Glomerular visceral epithelial cell (primary cell): Measurements from ENCODE around the gene PID1.
"Not testable (repeated sequence)": the region's sequence is repeated elsewhere in the genome, so short reads cannot be mapped to it uniquely, and the experiment has no call there.

Experiments
- DNase-seq: peaks from one replicate; pipeline ENCODE4 v3.0.0-alpha.2; 2016; ENCODE audit errors: extremely low spot score

PID1 gene

GRCh38 chr2:229212241-229212640 lies 58.8 kb downstream of the PID1 start:
- DNase-seq = no peak

GRCh38 chr2:229210641-229211040 lies 60.4 kb downstream of the PID1 start:
- no peak for DNase-seq

GRCh38 chr2:229206548-229206947 lies 64.5 kb downstream of the PID1 start:
- no peak for DNase-seq

- no peak for DNase-seq
These were observed 65.4 kb downstream of the PID1 start for GRCh38 chr2:229205704-229206103.

- DNase-seq = no peak
These were observed 68.4 kb downstream of the PID1 start for GRCh38 chr2:229202646-229203045.

GRCh38 chr2:229201521-229201920 lies 69.6 kb downstream of the PID1 start:
- no peak for DNase-seq

GRCh38 chr2:229199267-229199666 lies 71.8 kb downstream of the PID1 start:
- no peak for DNase-seq

GRCh38 chr2:229196448-229196847 lies 74.6 kb downstream of the PID1 start:
- no peak for DNase-seq

GRCh38 chr2:229195346-229195947 lies 75.6 kb downstream of the PID1 start:
- no peak for DNase-seq

GRCh38 chr2:229193281-229193680 lies 77.8 kb downstream of the PID1 start:
- no peak for DNase-seq

GRCh38 chr2:229191413-229191812 lies 79.7 kb downstream of the PID1 start:
- DNase-seq = no peak

- not testable (repeated sequence) for DNase-seq
These were observed 84.0 kb downstream of the PID1 start for GRCh38 chr2:229187123-229187522.

- DNase-seq = no peak
These were observed 89.4 kb downstream of the PID1 start for GRCh38 chr2:229181641-229182040.

GRCh38 chr2:229180658-229181057 lies 90.4 kb downstream of the PID1 start:
- no peak for DNase-seq

GRCh38 chr2:229179628-229180027 lies 91.5 kb downstream of the PID1 start:
- no peak for DNase-seq

GRCh38 chr2:229178706-229179105 lies 92.4 kb downstream of the PID1 start:
- no peak for DNase-seq

- DNase-seq = no peak
These were observed 93.0 kb downstream of the PID1 start for GRCh38 chr2:229178117-229178516.

- DNase-seq = no peak
These were observed 95.0 kb downstream of the PID1 start for GRCh38 chr2:229176136-229176535.

- no peak for DNase-seq
These were observed 95.6 kb downstream of the PID1 start for GRCh38 chr2:229175497-229175863.

- no peak for DNase-seq
These were observed 96.1 kb downstream of the PID1 start for GRCh38 chr2:229174794-229175496.

- DNase-seq = no peak
These were observed 97.2 kb downstream of the PID1 start for GRCh38 chr2:229173825-229174359.

GRCh38 chr2:229170916-229171315 lies 100.2 kb downstream of the PID1 start:
- DNase-seq = no peak

GRCh38 chr2:229170171-229170570 lies 100.9 kb downstream of the PID1 start:
- DNase-seq = no peak

GRCh38 chr2:229169751-229170150 lies 101.3 kb downstream of the PID1 start:
- no peak for DNase-seq
